AG04449 (cell line): Measurements from ENCODE around the gene UGT3A1.

Source experiments
- CTCF ChIA-PET: fragments of 350-600 bp; formaldehyde crosslinking; extraction: SDS; loops from one replicate; lab custom pipeline; 2021; ENCODE audit warnings: antibody characterized with exemption; lab: Yijun Ruan, JAX
- POLR2A ChIA-PET: fragments of 400-600, 350-600 bp; formaldehyde crosslinking; extraction: SDS; loops from one replicate; lab custom pipeline; 2020; ENCODE audit warnings: antibody characterized with exemption, inconsistent platforms; lab: Yijun Ruan, JAX
- DNase-seq: peaks from one replicate; pipeline ENCODE4 v3.0.0-alpha.2; 2010; ENCODE audit warnings: low read depth, low spot score
- H3K4me3 ChIP-seq: 2 replicates; pipeline ENCODE4 v1.5.1; 2011; ENCODE audit warnings: low read depth, mild to moderate bottlenecking, control low read depth, low read length
- TF ChIP-seq, protein P1 (sequence below): IDR thresholded peaks from one replicate; pipeline ENCODE4 v1.5.1; 2011; ENCODE audit warnings: mild to moderate bottlenecking, moderate library complexity, low read length, control low read depth, inconsistent platforms; ENCODE audit not compliant: insufficient read depth; ENCODE audit errors: missing control alignments

Gene UGT3A1

DNA sequence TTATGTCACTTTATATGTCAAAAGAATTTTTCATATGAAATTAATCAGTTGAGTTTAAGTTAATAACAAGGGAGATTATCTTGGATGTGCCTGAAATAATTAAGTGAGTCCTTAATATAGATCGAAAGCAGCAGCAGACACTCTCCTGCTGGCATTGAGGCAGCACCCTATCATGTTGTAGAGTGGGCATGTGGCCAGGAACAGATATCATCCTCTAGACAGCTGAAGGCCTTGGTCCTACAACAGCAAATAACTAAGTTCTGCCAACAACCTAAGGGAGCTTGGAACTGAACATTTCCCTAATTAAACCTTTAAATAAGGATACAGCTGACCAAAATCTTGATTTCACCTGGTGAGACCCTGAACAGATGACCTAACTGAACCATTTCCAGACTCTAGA, 25.8 kb upstream of the UGT3A1 start:
- no peak for DNase-seq
- ChIA-PET CTCF (no interaction called here), POLR2A (no interaction called here)
- H3K4me3 ChIP-seq = no peak overlapping the region
- TF ChIP-seq, protein P1, sequence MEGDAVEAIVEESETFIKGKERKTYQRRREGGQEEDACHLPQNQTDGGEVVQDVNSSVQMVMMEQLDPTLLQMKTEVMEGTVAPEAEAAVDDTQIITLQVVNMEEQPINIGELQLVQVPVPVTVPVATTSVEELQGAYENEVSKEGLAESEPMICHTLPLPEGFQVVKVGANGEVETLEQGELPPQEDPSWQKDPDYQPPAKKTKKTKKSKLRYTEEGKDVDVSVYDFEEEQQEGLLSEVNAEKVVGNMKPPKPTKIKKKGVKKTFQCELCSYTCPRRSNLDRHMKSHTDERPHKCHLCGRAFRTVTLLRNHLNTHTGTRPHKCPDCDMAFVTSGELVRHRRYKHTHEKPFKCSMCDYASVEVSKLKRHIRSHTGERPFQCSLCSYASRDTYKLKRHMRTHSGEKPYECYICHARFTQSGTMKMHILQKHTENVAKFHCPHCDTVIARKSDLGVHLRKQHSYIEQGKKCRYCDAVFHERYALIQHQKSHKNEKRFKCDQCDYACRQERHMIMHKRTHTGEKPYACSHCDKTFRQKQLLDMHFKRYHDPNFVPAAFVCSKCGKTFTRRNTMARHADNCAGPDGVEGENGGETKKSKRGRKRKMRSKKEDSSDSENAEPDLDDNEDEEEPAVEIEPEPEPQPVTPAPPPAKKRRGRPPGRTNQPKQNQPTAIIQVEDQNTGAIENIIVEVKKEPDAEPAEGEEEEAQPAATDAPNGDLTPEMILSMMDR = no peak

DNA sequence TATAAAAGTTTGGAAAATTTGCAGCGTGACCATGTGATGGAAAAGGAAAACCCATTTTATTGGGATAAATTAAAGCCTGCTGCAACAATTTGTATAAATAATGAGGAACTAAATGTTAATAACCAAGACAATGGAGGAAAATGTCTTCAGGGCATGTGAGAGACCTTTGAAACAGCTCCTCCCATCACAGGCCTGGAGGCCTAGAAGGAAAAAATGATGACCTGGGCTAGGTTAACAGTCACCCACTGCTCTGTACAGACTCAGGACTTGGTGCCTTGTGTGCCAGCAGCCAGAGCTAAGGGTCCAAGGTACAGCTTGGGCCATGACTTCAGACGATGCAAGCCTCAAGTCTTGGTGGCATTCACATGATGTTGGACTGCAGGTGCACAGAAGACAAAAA, 22.0 kb upstream of the UGT3A1 start:
- no peak for DNase-seq
- no peak overlapping the region for H3K4me3 ChIP-seq
- TF ChIP-seq, protein P1 = no peak
- POLR2A ChIA-PET = no interaction called here
- CTCF ChIA-PET = no interaction called here

DNA sequence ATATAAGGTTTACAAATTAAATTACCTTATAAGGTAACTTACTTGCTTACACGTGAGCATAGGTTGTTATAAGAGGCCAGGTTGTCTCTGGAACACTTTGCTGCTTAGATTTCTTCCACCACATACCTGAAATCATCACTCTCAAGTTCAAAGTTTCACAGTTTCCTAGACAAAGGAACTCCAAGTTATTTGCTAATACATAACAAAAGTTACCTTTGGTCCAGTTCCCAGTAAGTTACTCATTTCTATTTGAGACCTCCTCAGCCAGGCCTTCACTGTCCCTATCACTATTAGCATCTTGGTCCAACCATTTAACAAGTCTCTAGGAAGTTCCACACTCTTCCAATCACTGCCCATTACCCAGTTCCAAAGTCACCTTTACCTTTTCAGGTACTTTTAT, 18.5 kb upstream of the UGT3A1 start:
- ChIA-PET CTCF (no interaction called here), POLR2A (no interaction called here)
- DNase-seq = no peak
- no peak overlapping the region for H3K4me3 ChIP-seq
- TF ChIP-seq, protein P1 = no peak

DNA sequence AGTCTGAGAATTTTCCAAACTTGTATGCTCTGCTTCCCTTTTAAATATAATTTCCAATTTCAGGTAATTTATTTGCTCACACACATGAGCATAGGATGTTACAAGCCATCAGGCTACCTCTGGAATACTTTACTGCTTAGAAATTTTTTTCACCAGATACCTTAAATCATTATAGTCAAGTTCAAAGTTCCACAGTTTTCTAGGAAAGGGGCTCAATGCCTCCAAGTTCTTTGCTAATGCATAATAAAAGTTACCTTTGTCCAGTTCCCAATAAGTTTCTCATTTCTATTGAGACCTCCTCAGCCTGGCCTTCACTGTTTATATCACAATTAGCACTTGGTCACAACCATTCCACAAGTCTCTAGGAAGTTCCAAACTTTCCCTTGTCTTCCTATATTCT, 16.2 kb upstream of the UGT3A1 start:
- TF ChIP-seq, protein P1 = no peak
- DNase-seq = no peak
- no peak overlapping the region for H3K4me3 ChIP-seq
- ChIA-PET POLR2A (no interaction called here), CTCF (no interaction called here)

DNA sequence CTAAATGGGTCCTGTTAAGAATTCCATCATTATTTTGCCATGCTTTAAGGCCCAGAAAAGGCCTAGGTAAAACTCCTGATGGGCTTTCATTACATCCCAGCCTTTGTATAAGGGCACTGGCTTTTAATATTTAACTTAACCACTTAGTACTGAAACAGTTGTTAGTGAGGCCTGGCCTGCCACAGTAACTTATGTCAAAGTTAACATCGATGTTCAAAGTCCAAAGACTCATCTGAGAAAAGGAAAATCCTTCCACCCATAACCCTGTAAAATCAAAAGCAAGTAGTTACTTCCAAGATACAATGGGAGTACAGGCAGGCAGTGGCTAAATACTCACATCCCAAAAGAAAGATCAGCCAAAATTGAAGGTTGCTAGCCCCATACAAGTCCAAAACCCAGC, 15.0 kb upstream of the UGT3A1 start:
- POLR2A ChIA-PET = no interaction called here
- H3K4me3 ChIP-seq = no peak overlapping the region
- DNase-seq = no peak
- CTCF ChIA-PET = no interaction called here
- TF ChIP-seq, protein P1 = no peak

DNA sequence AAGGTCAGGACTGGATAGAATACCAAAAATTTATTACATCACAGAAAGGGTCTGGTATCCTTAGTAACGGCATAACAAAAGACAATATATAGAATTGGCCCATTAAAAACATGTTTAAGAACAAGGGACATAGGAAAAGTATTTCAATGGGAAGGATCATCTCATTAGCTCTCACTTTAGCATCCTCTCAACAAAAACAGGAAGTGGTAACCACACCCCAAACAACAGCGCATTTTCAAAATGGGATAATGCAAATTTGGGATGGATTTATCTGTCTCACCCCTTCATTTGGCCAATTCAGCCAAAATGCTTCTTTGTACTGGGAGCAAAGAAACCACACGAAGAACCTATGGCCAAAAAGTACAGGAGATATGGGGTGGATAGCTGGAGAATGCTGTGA, 9.8 kb upstream of the UGT3A1 start:
- DNase-seq = no peak
- ChIA-PET CTCF (interaction anchor here (1.7 kb wide), 1 partner anchor 12 kb away, joined by 4 read pairs; no protein-coding TSS in a partner anchor), POLR2A (no interaction called here)
- TF ChIP-seq, protein P1 = no peak
- H3K4me3 ChIP-seq = no peak overlapping the region
